Ovary (tissue), 10 donors: ENCODE measurements around the gene EIF5AL1. TPM values are rescaled to one million over a fixed set of nuclear protein-coding genes. Genes with fewer than 3 reads are reported as not detected.
"Not testable (repeated sequence)": the region's sequence is repeated elsewhere in the genome, so short reads cannot be mapped to it uniquely, and the experiment has no call there.

Experiments used
- DNase-seq, 5 donors: peaks; one replicate each; pipeline ENCODE4 v3.0.0-alpha.2; 2019 to 2020
- H3K27ac ChIP-seq, 2 donors: fragments of 200-600 bp; one replicate each; pipeline versions ENCODE4 v1.5.1 to v1.8.0; 2019 to 2022
- H3K27me3 ChIP-seq: fragments of 200-600 bp; one replicate; pipeline ENCODE4 v1.8.0; 2022
- H3K36me3 ChIP-seq: fragments of 200-600 bp; sonication (generic); one replicate; pipeline ENCODE4 v1.5.1; 2019
- H3K4me1 ChIP-seq: one replicate; pipeline ENCODE4 v1.8.1; 2013; ENCODE audit warnings: mild to moderate bottlenecking, moderate library complexity; ENCODE audit not compliant: insufficient read depth
- H3K4me3 ChIP-seq: fragments of 200-600 bp; sonication (generic); one replicate; pipeline ENCODE4 v1.5.1; 2017
- H3K9me3 ChIP-seq, 2 donors: fragments of 200-600 bp in 1 of 2; sonication (generic) in 1 of 2; one replicate each; pipeline versions ENCODE4 v1.5.1 to v1.8.1; 2013 to 2019; ENCODE audit warnings: mild to moderate bottlenecking in 1 of 2, moderate library complexity in 1 of 2
- CTCF ChIP-seq, 3 donors: fragments of 450-650 bp in 2 of 3; fragments of 200-600 bp in 1 of 3; IDR thresholded peaks; one replicate each; pipeline versions ENCODE4 v1.5.1 to v1.8.0; 2016 to 2022; ENCODE audit warnings: antibody characterized with exemption in 3 of 3, mild to moderate bottlenecking in 1 of 3
- EP300 ChIP-seq: sonication (generic); formaldehyde crosslinking; IDR thresholded peaks from one replicate; pipeline ENCODE4 v1.6.1; 2017; ENCODE audit warnings: antibody characterized with exemption
- POLR2A ChIP-seq: fragments of 450-650 bp; IDR thresholded peaks from one replicate; pipeline ENCODE4 v1.6.1; 2017; ENCODE audit warnings: antibody characterized with exemption, mild to moderate bottlenecking, moderate library complexity
- WGBS, 3 donors: extraction: QIAGEN DNeasy Blood & Tissue Kit in 1 of 3; methylation state at CpG; one replicate each; pipeline versions ENCODE4 v1.1.5 to v1.1.7; 2013 to 2017; 5-methylcytosine and 5-hydroxymethylcytosine counted together
- intact Hi-C, 4 donors: fragments of 100-400 bp; cut with DNase I; formaldehyde crosslinking; loops; one replicate each; pipeline versions ENCODE4 v1.11.0 to v1.15.1; 2022 to 2023
- long read RNA-seq, 3 donors: library from polyadenylated mRNA in 2 of 3; unstranded in 2 of 3; transcript quantifications; one replicate each; pipeline ENCODE4 v2.0.0 and lab custom pipeline, GENCODE V29; 2021 to 2026
- polyA plus RNA-seq, 2 donors: library from polyadenylated mRNA; stranded (reverse); fragments of 200-250 nt in 1 of 2; fragments of 350-450 nt in 1 of 2; fragmentation: Illumina TruSeq in 1 of 2; extraction: RNeasy Lipid Tissue Mini Kit (QIAGEN cat#74804) in 1 of 2; gene quantifications; one replicate each; pipeline ENCODE4 v1.2.3, GENCODE V29; 2013 to 2014
- total RNA-seq, 7 donors: library from RNA; depleted of rRNA in 2 of 7; stranded (reverse); fragments of >200 nt in 2 of 7; fragmentation: NEBNext Ultra II Directional in 3 of 7; extraction: Animal tissue kit (Norgen Biotek cat#: 25700) in 3 of 7; gene quantifications; one replicate each; pipeline versions ENCODE4 v1.1.0 to v1.2.4, GENCODE V29; 2016 to 2023
- donor health status: DM: no; HTN: no; CAD: no; lungs with moderate emphysema.
- donor health status: DM: no; HTN: no; CAD: no.
- donor health status: Bipolar disorder and iron deficiency.
- donor health status: DM: yes; HTN: yes; CAD: no.
- donor health status: DM: no; HTN: no; CAD: no.
- donor health status: DM: yes; HTN: yes; CAD: no.

Gene EIF5AL1
- total RNA-seq (under 1 TPM in 6 of 7 donors, not detected in 1; 0.10 to 0.72 (median 0.21) TPM), polyA plus RNA-seq (under 1 TPM; 0.15 to 0.43 TPM)
- long read RNA-seq, donor 1, result 0 reads
- long read RNA-seq, donor 2, transcript EIF5AL1-201 (1 exons, 3,840 nt), result major isoform, 149 of 149 reads
- long read RNA-seq, donor 2, partial matches to known transcripts, result 0 of 149 reads
- long read RNA-seq, donor 2, other reads (novel, unspliced or antisense), result 0 of 149 reads
- long read RNA-seq, donor 3, result 0 reads

DNA sequence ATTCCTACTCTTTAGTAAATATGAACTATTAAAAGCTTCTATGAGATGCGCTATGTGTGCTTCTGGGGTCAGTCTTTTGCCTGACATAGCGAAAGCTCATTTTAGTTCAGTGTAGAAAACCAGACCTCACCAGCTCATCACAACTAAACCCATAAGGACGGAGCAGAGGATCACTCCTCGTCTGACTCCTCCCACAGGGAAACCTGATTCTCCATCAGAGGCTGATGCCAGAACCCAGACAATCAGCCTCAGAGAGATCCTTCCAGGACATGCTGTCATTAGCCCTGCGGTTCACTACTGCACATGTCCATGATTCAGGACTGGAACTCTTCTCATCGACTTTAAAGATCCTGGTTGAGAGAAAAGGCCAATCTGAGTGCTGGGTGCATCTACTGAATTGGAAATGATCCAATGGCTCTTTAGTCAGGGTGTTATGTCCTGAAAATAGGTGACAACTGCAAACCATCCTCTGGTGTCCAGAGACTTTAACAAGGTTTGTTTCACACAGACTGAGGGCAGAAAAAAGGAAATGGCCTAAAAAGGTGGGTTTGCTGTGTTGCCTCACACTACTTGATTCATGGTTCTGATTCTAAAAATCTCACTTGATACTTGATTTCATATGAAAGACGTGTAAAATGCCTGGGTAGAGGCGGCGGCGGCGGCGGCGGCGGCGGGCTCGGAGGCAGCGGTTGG is at the start of gene EIF5AL1:
Gene EIF5AL1 (plus strand): TSS at position 643 of the 693 bp plus-strand sequence. CDS start 117 bp downstream, outside the sequence.
- H3K27me3 ChIP-seq, H3K36me3 ChIP-seq, H3K4me3 ChIP-seq, H3K4me1 ChIP-seq, H3K9me3 ChIP-seq, H3K27ac ChIP-seq, DNase-seq, intact Hi-C loops: not testable (repeated sequence)
- 76 to 91% (median 90%) methylated on average over 6 to 15 of the region's 17 CpGs for WGBS, 3 donors

DNA sequence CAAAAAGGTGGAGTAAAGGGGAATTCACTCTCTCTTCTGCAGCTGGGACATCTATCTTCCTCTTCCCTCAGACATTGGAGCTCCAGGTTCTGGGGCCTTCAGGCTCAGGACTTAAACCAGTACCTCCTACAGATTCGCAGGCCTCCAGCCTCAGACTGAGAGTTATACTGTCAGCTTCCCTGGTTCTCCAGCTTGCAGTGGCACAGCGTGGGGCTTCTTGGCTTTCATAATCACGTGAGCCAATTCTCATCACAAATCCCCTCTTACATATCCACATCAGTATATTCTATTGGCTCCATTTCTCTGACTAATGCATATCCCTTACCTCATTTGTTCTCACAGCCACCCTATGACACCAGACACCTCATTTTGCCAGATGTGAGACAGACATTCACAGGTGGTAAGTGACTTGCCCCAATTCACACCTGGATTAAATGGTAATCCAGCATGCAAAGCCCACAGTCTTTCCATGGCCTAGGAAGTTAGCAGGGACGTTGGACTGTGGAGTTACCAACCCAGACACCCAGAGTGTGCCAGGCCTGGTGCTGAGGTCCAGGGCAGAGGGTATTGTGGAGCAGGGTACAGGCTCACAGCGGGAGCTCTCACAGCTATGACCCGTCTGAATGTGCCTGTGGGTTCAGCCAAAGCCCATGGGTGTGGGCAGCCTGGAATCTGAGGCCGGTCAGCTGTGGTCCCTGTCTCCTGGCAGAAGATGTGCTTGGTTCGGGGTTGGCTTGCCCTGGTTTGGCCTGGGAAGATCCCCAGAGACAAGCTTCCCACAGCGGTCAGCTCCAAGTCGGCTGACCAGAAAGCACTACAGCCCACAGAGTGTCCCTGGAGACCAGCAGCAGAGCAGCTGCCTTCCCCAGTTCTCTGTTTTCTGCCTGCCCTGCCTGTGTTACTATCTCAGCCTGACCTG is 48.5 kb upstream of the EIF5AL1 start:
- TF ChIP-seq EP300 (no peak), POLR2A (no peak), CTCF (IDR thresholded peaks at IDR 0.05) (no peak)

GRCh38 chr10:79465341-79465740 is 47.0 kb upstream of the EIF5AL1 start:
- Histone ChIP-seq H3K27ac (no peak overlapping the region), H3K36me3 (no peaks in the 10 kb centered on the region), H3K27me3 (no peaks in the 10 kb centered on the region), H3K9me3 (no peaks in the 10 kb centered on the region), H3K4me3 (no peak overlapping the region), H3K4me1 (peaks cover 3% of the 10 kb centered on the region)
- 90 to 96% (median 92%) methylated on average over 3 of the region's 3 CpGs for WGBS, 3 donors
- no peak for DNase-seq
- TF ChIP-seq EP300, result no peak
- TF ChIP-seq POLR2A, result no peak
- no peak for TF ChIP-seq CTCF (IDR thresholded peaks at IDR 0.05)
- intact Hi-C loops, result loop anchor here in 3 of 4 donors (5.0 to 10.0 kb wide), 3 partner anchors 83 to 221 kb away; no protein-coding TSS in a partner anchor

More for the DNA sequence above, 48.5 kb upstream of the EIF5AL1 start:
- DNase-seq, result no peak
- Histone ChIP-seq H3K4me3 (no peak overlapping the region), H3K27ac (no peak overlapping the region), H3K27me3 (no peaks in the 10 kb centered on the region), H3K4me1 (peaks cover 3% of the 10 kb centered on the region), H3K9me3 (no peaks in the 10 kb centered on the region), H3K36me3 (no peaks in the 10 kb centered on the region)
- WGBS, 3 donors, result 69 to 85% (median 74%) methylated on average over 8 to 10 of the region's 10 CpGs
- intact Hi-C loops, result loop anchor here in 1 of 4 donors (10.0 kb wide), 1 partner anchor 219 kb away; no protein-coding TSS in a partner anchor

DNA sequence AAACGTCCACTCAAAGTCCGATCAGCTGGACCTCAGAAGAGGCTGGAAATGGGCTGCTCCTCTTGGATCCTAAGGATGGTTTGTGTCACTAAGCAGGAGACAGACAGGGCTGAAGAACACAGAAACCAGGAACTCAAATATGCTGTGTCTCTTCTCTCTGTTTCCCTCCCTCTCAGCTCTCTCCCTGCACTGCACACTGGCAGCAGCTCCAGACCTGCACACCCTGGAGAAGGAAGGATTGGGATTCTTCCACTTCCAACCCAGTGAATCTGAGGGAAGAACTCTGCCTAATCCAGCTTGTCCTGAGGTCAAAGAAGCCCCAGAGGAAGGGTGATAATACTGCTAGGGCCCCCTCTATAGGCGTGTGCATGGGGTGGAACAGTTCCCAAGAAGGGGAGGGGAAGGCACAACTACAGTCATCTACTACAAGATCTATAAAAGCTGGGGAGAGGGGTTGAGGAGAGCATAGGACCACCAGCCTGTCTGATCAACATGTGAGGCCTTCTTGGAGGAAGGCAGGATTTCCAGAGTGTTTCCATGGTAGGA is 44.2 kb upstream of the EIF5AL1 start:
- Histone ChIP-seq H3K36me3 (no peaks in the 10 kb centered on the region), H3K9me3 (no peaks in the 10 kb centered on the region), H3K4me1 (peaks cover 3% of the 10 kb centered on the region), H3K4me3 (no peak overlapping the region), H3K27me3 (no peaks in the 10 kb centered on the region), H3K27ac (peak overlapping the region in 1 of 2 donors; percentile 32)
- DNase-seq, result no peak
- TF ChIP-seq EP300 (no peak), POLR2A (no peak), CTCF (IDR thresholded peaks at IDR 0.05) (no peak)
- WGBS, 3 donors, result 33 to 35% (median 34%) methylated on average over 3 of the region's 3 CpGs
- intact Hi-C loops, result loop anchor here in 3 of 4 donors (5.0 to 10.0 kb wide), 3 partner anchors 86 to 223 kb away; no protein-coding TSS in a partner anchor
